Measurements from ENCODE around the gene SV2B.

Gene SV2B

GRCh38 chr15:91165850-91166249 lies 65.8 kb downstream of the SV2B start:
- FAIRE-seq = no peak
- no peak for TF ChIP-seq POLR2A (IDR thresholded peaks at IDR 0.05; ENCODE audit: low read depth, low read length)
- no peak for DNase-seq (ENCODE audit: insufficient read length, low spot score)

GRCh38 chr15:91168457-91168856 lies 68.4 kb downstream of the SV2B start:
- DNase-seq (ENCODE audit: insufficient read length, low spot score) (no peak), FAIRE-seq (no peak)
- no peak for TF ChIP-seq POLR2A (IDR thresholded peaks at IDR 0.05; ENCODE audit: low read depth, low read length)

GRCh38 chr15:91171334-91171733 lies 71.3 kb downstream of the SV2B start:
- no peak for DNase-seq (ENCODE audit: insufficient read length, low spot score)
- no peak for TF ChIP-seq POLR2A (IDR thresholded peaks at IDR 0.05; ENCODE audit: low read depth, low read length)
- FAIRE-seq = no peak

- TF ChIP-seq POLR2A (IDR thresholded peaks at IDR 0.05; ENCODE audit: low read depth, low read length) = no peak
- no peak for FAIRE-seq
- no peak for DNase-seq (ENCODE audit: insufficient read length, low spot score)
These were observed 82.0 kb downstream of the SV2B start for GRCh38 chr15:91182101-91182500.

- no peak for FAIRE-seq
- DNase-seq (ENCODE audit: insufficient read length, low spot score) = no peak
- TF ChIP-seq POLR2A (IDR thresholded peaks at IDR 0.05; ENCODE audit: low read depth, low read length) = no peak
These were observed 83.5 kb downstream of the SV2B start for GRCh38 chr15:91183596-91183995.

GRCh38 chr15:91184441-91184840 lies 84.4 kb downstream of the SV2B start:
- FAIRE-seq = no peak
- no peak for DNase-seq (ENCODE audit: insufficient read length, low spot score)
- TF ChIP-seq POLR2A (IDR thresholded peaks at IDR 0.05; ENCODE audit: low read depth, low read length) = no peak

- DNase-seq (ENCODE audit: insufficient read length, low spot score) (no peak), FAIRE-seq (no peak)
- TF ChIP-seq POLR2A (IDR thresholded peaks at IDR 0.05; ENCODE audit: low read depth, low read length) = no peak
These were observed 87.0 kb downstream of the SV2B start for GRCh38 chr15:91186904-91187656.

- no peak for FAIRE-seq
- no peak for DNase-seq (ENCODE audit: insufficient read length, low spot score)
- no peak for TF ChIP-seq POLR2A (IDR thresholded peaks at IDR 0.05; ENCODE audit: low read depth, low read length)
These were observed 92.2 kb downstream of the SV2B start for GRCh38 chr15:91192285-91192684.

- no peak for TF ChIP-seq POLR2A (IDR thresholded peaks at IDR 0.05; ENCODE audit: low read depth, low read length)
- FAIRE-seq (no peak), DNase-seq (ENCODE audit: insufficient read length, low spot score) (no peak)
These were observed 92.8 kb downstream of the SV2B start for GRCh38 chr15:91192690-91193377.

GRCh38 chr15:91193378-91193720 lies 93.3 kb downstream of the SV2B start:
- DNase-seq (ENCODE audit: insufficient read length, low spot score) (no peak), FAIRE-seq (no peak)
- no peak for TF ChIP-seq POLR2A (IDR thresholded peaks at IDR 0.05; ENCODE audit: low read depth, low read length)

- FAIRE-seq (no peak), DNase-seq (ENCODE audit: insufficient read length, low spot score) (no peak)
- no peak for TF ChIP-seq POLR2A (IDR thresholded peaks at IDR 0.05; ENCODE audit: low read depth, low read length)
These were observed 96.1 kb downstream of the SV2B start for GRCh38 chr15:91196127-91196526.

- no peak for DNase-seq (ENCODE audit: insufficient read length, low spot score)
- FAIRE-seq = no peak
- no peak for TF ChIP-seq POLR2A (IDR thresholded peaks at IDR 0.05; ENCODE audit: low read depth, low read length)
These were observed 96.7 kb downstream of the SV2B start for GRCh38 chr15:91196768-91197167.

GRCh38 chr15:91199511-91199910 lies 99.5 kb downstream of the SV2B start:
- TF ChIP-seq POLR2A (IDR thresholded peaks at IDR 0.05; ENCODE audit: low read depth, low read length) = no peak
- DNase-seq (ENCODE audit: insufficient read length, low spot score) = no peak

GRCh38 chr15:91200101-91200754 lies 100.2 kb downstream of the SV2B start:
- no peak for TF ChIP-seq POLR2A (IDR thresholded peaks at IDR 0.05; ENCODE audit: low read depth, low read length)
- FAIRE-seq (no peak), DNase-seq (ENCODE audit: insufficient read length, low spot score) (no peak)

More at GRCh38 chr15:91199511-91199910, 99.5 kb downstream of the SV2B start:
- no peak for FAIRE-seq

Measured in H54 (cell line).